A549 (cell line): ENCODE results near the gene ERN1.

Experiments used
- CBX8 ChIP-seq: fragments of 200-600 bp; sonication (generic); IDR thresholded peaks from 2 replicates; pipeline ENCODE4 v1.6.1; 2016
- CTCF ChIP-seq: fragments of >200 bp; sonication (Bioruptor Twin); formaldehyde crosslinking; IDR thresholded peaks from 3 replicates; pipeline ENCODE4 v1.5.1; 2016
- E2F6 ChIP-seq: IDR thresholded peaks from 2 replicates; pipeline ENCODE4 v1.6.1; 2012; ENCODE audit warnings: low read depth, borderline replicate concordance
- EHMT2 ChIP-seq: fragments of 200-600 bp; sonication (generic); IDR thresholded peaks from 2 replicates; pipeline ENCODE4 v1.6.1; 2016; ENCODE audit warnings: antibody characterized with exemption, low read depth, mild to moderate bottlenecking, moderate library complexity
- ELK1 ChIP-seq: fragments of 150-350 bp; IDR thresholded peaks from 2 replicates; pipeline ENCODE4 v1.6.1; 2014; ENCODE audit warnings: low read depth, mild to moderate bottlenecking, low read length
- GATA3 ChIP-seq: IDR thresholded peaks from 2 replicates; pipeline ENCODE4 v1.6.1; 2012; ENCODE audit warnings: borderline replicate concordance
- MAFK ChIP-seq: fragments of 450-650 bp; IDR thresholded peaks from 2 replicates; pipeline ENCODE4 v1.6.1; 2014; ENCODE audit not compliant: partially characterized antibody
- MAX ChIP-seq: IDR thresholded peaks from 2 replicates; pipeline ENCODE4 v1.6.1; 2012
- NFE2L2 ChIP-seq: fragments of 150-350 bp; conservative IDR thresholded peaks from 2 replicates; pipeline ENCODE4 v1.6.1; 2014; ENCODE audit warnings: low read length
- PHF8 ChIP-seq: fragments of 200-600 bp; sonication (generic); IDR thresholded peaks from 2 replicates; pipeline ENCODE4 v1.6.1; 2016; ENCODE audit warnings: low read depth, mild to moderate bottlenecking, antibody characterized with exemption, moderate library complexity, borderline replicate concordance
- POLR2A ChIP-seq: IDR thresholded peaks from 2 replicates; pipeline ENCODE4 v1.6.1; 2012; ENCODE audit warnings: mild to moderate bottlenecking, low read length
- RAD21 ChIP-seq, 2 experiments: fragments of >200 bp in 1 of 2; sonication (Bioruptor Twin) in 1 of 2; formaldehyde crosslinking in 1 of 2; IDR thresholded peaks in 1 of 2; conservative IDR thresholded peaks in 1 of 2; 2 replicates in 1 of 2; 3 replicates in 1 of 2; pipeline ENCODE4 v1.6.1; 2012 to 2018; ENCODE audit warnings: inconsistent platforms in 1 of 2
- RCOR1 ChIP-seq: fragments of 150-350 bp; IDR thresholded peaks from 2 replicates; pipeline ENCODE4 v1.6.1; 2014; ENCODE audit warnings: antibody characterized with exemption, low read length, low read depth
- REST ChIP-seq: fragments of 200-600 bp; sonication (generic); IDR thresholded peaks from 2 replicates; pipeline ENCODE4 v1.6.1; 2016; ENCODE audit warnings: antibody characterized with exemption, mild to moderate bottlenecking, moderate library complexity

- TF ChIP-seq NFE2L2 (no peak), GATA3 (no peak), PHF8 (no peak), POLR2A (no peak), EHMT2 (no peak), E2F6 (no peak), CTCF (no peak), CBX8 (no peak), MAX (no peak), RCOR1 (no peak), RAD21 (conservative IDR thresholded peaks at IDR 0.05 in 1 of 2, IDR thresholded peaks at IDR 0.05 in 1 of 2) (no peak), MAFK (no peak), ELK1 (no peak), REST (no peak)
Measured at GRCh38 chr17:64004903-64005733, 124.8 kb downstream of the ERN1 start.
